Activated T-helper 17 cell treated with anti-CD3 and anti-CD28 coated beads, Interleukin-2, amount 50 U/mL, for 72 hours (primary cell): Measurements from ENCODE around the gene CCDC92. TPM values are rescaled to one million over a fixed set of nuclear protein-coding genes. Genes with fewer than 3 reads are reported as not detected.

Experiments used
- ATAC-seq: fragments of 150-1000 bp; cut with Tn5 transposase; replicated peaks from 2 replicates; pipeline ENCODE4 v1.10.0; 2021; ENCODE audit warnings: mild to moderate bottlenecking, moderate library complexity
- H3K27ac Mint-ChIP-seq: one replicate; pipeline ENCODE4 v1.8.0; 2022; ENCODE audit warnings: mixed read lengths
- H3K27me3 Mint-ChIP-seq: one replicate; pipeline ENCODE4 v1.8.0; 2022; ENCODE audit warnings: mixed read lengths
- H3K36me3 Mint-ChIP-seq: one replicate; pipeline ENCODE4 v1.8.0; 2022; ENCODE audit warnings: low read depth, mild to moderate bottlenecking, mixed read lengths
- H3K4me1 Mint-ChIP-seq: one replicate; pipeline ENCODE4 v1.8.0; 2022; ENCODE audit warnings: mixed read lengths
- H3K4me3 Mint-ChIP-seq: one replicate; pipeline ENCODE4 v1.8.0; 2022; ENCODE audit warnings: mild to moderate bottlenecking, mixed read lengths
- H3K9me3 Mint-ChIP-seq: one replicate; pipeline ENCODE4 v1.8.0; 2022; ENCODE audit warnings: mixed read lengths
- total RNA-seq, 2 donors: library from RNA; stranded (reverse); gene quantifications; one replicate each; pipeline ENCODE4 v1.2.3, GENCODE V29; 2022

CCDC92 gene
- total RNA-seq, 2 donors from 2014 or later = 19.2 to 19.4 TPM

GRCh38 chr12:123896767-123897166 is 75.9 kb downstream of the CCDC92 start:
- no peaks in the 10 kb centered on the region for H3K9me3 Mint-ChIP-seq
- ATAC-seq = no peak
- H3K4me1 Mint-ChIP-seq = no peaks in the 10 kb centered on the region
- H3K36me3 Mint-ChIP-seq = no peaks in the 10 kb centered on the region
- H3K4me3 Mint-ChIP-seq = no peak overlapping the region
- peaks cover 27% of the 10 kb centered on the region for H3K27me3 Mint-ChIP-seq
- no peak overlapping the region for H3K27ac Mint-ChIP-seq

DNA sequence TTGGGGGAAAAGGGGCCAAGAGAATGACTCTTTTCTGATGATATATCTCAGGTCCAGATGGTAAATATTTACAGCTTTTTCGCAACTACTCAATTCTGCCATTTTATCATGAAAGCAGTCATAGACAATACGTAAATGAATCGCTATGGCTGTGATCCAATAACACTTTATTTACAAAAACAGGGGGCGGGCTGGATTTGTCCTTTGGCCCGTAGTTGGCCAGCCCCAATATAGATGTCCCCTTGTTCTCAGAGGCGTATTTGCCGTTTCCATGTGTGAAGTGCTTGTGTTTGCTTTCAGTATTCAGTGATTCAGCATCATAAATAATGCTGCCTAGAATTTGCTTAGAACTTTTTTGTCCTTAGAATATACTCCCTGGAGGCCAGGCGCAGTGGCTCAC is 77.2 kb downstream of the CCDC92 start:
- Mint-ChIP-seq H3K36me3 (no peaks in the 10 kb centered on the region), H3K4me3 (no peak overlapping the region), H3K27me3 (peaks cover 31% of the 10 kb centered on the region), H3K9me3 (no peaks in the 10 kb centered on the region), H3K4me1 (no peaks in the 10 kb centered on the region), H3K27ac (no peak overlapping the region)
- ATAC-seq = no peak

DNA sequence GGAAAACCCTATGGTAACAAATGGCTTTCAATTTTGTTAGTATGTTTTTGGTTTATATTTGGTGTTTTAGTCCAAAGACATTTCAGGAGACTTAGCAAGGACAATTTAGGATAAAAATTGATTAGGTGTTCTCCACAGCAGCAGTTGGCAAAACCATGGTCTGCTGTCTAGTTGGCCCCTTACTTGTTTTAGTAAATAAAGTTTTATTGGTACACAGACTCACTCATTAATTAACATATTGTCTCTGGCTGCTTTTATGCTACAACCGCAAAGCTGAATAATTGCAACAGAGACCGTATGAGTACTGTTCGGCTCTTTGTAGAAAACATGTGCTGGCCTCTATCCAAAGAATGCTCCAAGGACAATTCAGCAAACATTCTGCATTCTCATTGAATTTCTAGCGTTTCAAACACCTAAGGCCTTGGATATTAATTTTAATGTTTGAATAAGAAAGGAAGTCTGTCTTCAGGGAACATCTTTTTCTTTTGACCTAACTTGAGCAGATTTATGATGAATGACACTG is 77.7 kb downstream of the CCDC92 start:
- no peak overlapping the region for H3K27ac Mint-ChIP-seq
- H3K4me1 Mint-ChIP-seq = no peaks in the 10 kb centered on the region
- H3K36me3 Mint-ChIP-seq = no peaks in the 10 kb centered on the region
- no peak overlapping the region for H3K4me3 Mint-ChIP-seq
- H3K9me3 Mint-ChIP-seq = no peaks in the 10 kb centered on the region
- ATAC-seq = no peak
- peaks cover 28% of the 10 kb centered on the region for H3K27me3 Mint-ChIP-seq

GRCh38 chr12:123893276-123893675 is 79.4 kb downstream of the CCDC92 start:
- H3K27ac Mint-ChIP-seq = no peak overlapping the region
- H3K4me3 Mint-ChIP-seq = no peak overlapping the region
- no peaks in the 10 kb centered on the region for H3K9me3 Mint-ChIP-seq
- H3K27me3 Mint-ChIP-seq = peaks cover 23% of the 10 kb centered on the region
- ATAC-seq = no peak
- no peaks in the 10 kb centered on the region for H3K36me3 Mint-ChIP-seq
- no peaks in the 10 kb centered on the region for H3K4me1 Mint-ChIP-seq

DNA sequence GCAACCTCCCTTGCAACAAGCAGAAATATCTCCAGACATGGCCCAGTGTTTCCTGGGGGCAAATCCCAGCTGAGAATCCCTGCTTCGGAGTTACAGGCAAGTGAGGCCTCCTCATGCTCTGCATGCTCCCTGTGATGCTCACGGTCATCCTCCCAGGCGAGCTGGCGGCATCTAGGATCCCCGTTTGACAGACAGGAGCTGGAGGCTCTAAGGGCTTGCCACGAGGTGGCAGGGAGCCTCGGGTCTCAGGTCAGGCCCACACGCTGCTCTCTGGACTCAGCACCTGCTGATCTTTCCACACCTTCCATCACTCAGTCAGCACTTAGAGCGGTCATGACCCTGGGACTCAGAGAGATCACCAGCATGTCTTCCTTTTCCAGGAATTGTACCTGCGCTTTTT is 79.8 kb downstream of the CCDC92 start:
- Mint-ChIP-seq H3K4me3 (no peak overlapping the region), H3K4me1 (no peaks in the 10 kb centered on the region), H3K27ac (no peak overlapping the region), H3K9me3 (no peaks in the 10 kb centered on the region), H3K27me3 (peaks cover 23% of the 10 kb centered on the region), H3K36me3 (no peaks in the 10 kb centered on the region)
- no peak for ATAC-seq

GRCh38 chr12:123892180-123892559 is 80.5 kb downstream of the CCDC92 start:
- no peak for ATAC-seq
- Mint-ChIP-seq H3K27ac (no peak overlapping the region), H3K27me3 (peaks cover 23% of the 10 kb centered on the region), H3K36me3 (no peaks in the 10 kb centered on the region), H3K9me3 (no peaks in the 10 kb centered on the region), H3K4me3 (no peak overlapping the region), H3K4me1 (no peaks in the 10 kb centered on the region)

GRCh38 chr12:123891516-123892179 is 81.0 kb downstream of the CCDC92 start:
- ATAC-seq = no peak
- Mint-ChIP-seq H3K4me3 (no peak overlapping the region), H3K27ac (no peak overlapping the region), H3K9me3 (no peaks in the 10 kb centered on the region), H3K36me3 (no peaks in the 10 kb centered on the region), H3K27me3 (peaks cover 23% of the 10 kb centered on the region), H3K4me1 (no peaks in the 10 kb centered on the region)

DNA sequence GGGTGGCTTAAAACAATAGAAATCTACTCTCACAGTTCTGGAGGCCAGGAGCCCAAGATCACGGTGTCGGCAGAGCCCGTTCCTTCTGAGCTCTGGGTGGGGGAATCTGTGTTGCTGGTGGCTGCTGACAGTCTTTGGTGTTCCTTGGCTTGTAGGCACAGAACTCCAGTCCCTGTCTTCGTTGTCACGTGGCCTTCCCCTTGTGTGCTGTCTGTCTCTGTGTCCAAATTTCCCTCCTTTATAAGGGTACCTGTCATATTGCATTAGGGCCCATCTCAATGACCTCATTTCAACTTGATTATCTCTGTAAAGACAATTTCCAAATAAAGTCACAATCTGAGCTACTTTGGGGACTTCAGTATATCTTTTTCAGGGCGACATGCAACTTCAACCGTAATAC is 81.6 kb downstream of the CCDC92 start:
- Mint-ChIP-seq H3K36me3 (no peaks in the 10 kb centered on the region), H3K4me1 (no peaks in the 10 kb centered on the region), H3K27ac (no peak overlapping the region), H3K4me3 (no peak overlapping the region), H3K9me3 (no peaks in the 10 kb centered on the region), H3K27me3 (peaks cover 23% of the 10 kb centered on the region)
- no peak for ATAC-seq

DNA sequence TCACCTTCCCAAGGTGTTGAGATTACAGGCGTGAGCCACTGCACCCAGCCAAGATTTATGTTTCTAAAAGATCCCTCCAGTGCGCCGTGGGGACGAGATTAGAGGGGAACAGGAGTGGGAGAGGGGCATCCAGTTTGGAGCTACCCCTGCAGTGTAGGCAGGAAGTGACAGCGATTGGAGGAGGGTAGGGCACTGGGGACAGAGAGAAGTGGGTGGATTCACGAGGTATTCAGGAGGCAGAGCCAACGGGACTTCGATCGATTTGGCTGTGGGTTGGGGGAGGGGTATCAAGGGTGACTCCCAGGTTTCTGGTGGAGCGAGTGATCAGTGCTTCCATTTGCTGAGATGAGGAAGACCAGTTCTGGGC is 82.1 kb downstream of the CCDC92 start:
- no peak for ATAC-seq
- Mint-ChIP-seq H3K4me3 (no peak overlapping the region), H3K9me3 (no peaks in the 10 kb centered on the region), H3K27me3 (peaks cover 23% of the 10 kb centered on the region), H3K4me1 (no peaks in the 10 kb centered on the region), H3K36me3 (no peaks in the 10 kb centered on the region), H3K27ac (no peak overlapping the region)

GRCh38 chr12:123889848-123890535 is 82.6 kb downstream of the CCDC92 start:
- H3K9me3 Mint-ChIP-seq = no peaks in the 10 kb centered on the region
- H3K36me3 Mint-ChIP-seq = no peaks in the 10 kb centered on the region
- H3K27ac Mint-ChIP-seq = no peak overlapping the region
- H3K27me3 Mint-ChIP-seq = peaks cover 27% of the 10 kb centered on the region
- no peak overlapping the region for H3K4me3 Mint-ChIP-seq
- no peak for ATAC-seq
- no peaks in the 10 kb centered on the region for H3K4me1 Mint-ChIP-seq

- Mint-ChIP-seq H3K9me3 (no peaks in the 10 kb centered on the region), H3K4me1 (no peaks in the 10 kb centered on the region), H3K27me3 (peaks cover 27% of the 10 kb centered on the region), H3K36me3 (no peaks in the 10 kb centered on the region), H3K27ac (no peak overlapping the region), H3K4me3 (no peak overlapping the region)
- ATAC-seq = no peak
Observed at GRCh38 chr12:123888989-123889388, 83.6 kb downstream of the CCDC92 start.

GRCh38 chr12:123886931-123887582 is 85.6 kb downstream of the CCDC92 start:
- Mint-ChIP-seq H3K9me3 (no peaks in the 10 kb centered on the region), H3K4me3 (no peak overlapping the region), H3K27ac (no peak overlapping the region), H3K4me1 (no peaks in the 10 kb centered on the region), H3K36me3 (no peaks in the 10 kb centered on the region), H3K27me3 (peaks cover 20% of the 10 kb centered on the region)
- ATAC-seq = no peak

GRCh38 chr12:123886258-123886657 is 86.4 kb downstream of the CCDC92 start:
- ATAC-seq = no peak
- Mint-ChIP-seq H3K4me1 (no peaks in the 10 kb centered on the region), H3K36me3 (no peaks in the 10 kb centered on the region), H3K27me3 (peaks cover 13% of the 10 kb centered on the region), H3K27ac (no peak overlapping the region), H3K9me3 (no peaks in the 10 kb centered on the region), H3K4me3 (no peak overlapping the region)
